PC-3 (cell line): ENCODE results near the gene NDUFAF8.

Experiments used
- EZH2 ChIP-seq: fragments of 300-600 bp; sonication (generic); IDR thresholded peaks from one replicate; pipeline ENCODE4 v1.6.1; 2017; ENCODE audit warnings: antibody characterized with exemption, mild to moderate bottlenecking, low read length; ENCODE audit not compliant: unreplicated experiment
- EZH2phosphoT487 ChIP-seq: fragments of 300-600 bp; sonication (generic); IDR thresholded peaks from 2 replicates; pipeline ENCODE4 v1.6.1; 2018; ENCODE audit warnings: mild to moderate bottlenecking, antibody characterized with exemption, low read length, borderline replicate concordance
- TF ChIP-seq, protein P1 (sequence below): fragments of 300-600 bp; sonication (generic); conservative IDR thresholded peaks from 2 replicates; pipeline ENCODE4 v1.5.1; 2017; ENCODE audit warnings: antibody characterized with exemption, low read depth, mild to moderate bottlenecking, low read length

DNA sequence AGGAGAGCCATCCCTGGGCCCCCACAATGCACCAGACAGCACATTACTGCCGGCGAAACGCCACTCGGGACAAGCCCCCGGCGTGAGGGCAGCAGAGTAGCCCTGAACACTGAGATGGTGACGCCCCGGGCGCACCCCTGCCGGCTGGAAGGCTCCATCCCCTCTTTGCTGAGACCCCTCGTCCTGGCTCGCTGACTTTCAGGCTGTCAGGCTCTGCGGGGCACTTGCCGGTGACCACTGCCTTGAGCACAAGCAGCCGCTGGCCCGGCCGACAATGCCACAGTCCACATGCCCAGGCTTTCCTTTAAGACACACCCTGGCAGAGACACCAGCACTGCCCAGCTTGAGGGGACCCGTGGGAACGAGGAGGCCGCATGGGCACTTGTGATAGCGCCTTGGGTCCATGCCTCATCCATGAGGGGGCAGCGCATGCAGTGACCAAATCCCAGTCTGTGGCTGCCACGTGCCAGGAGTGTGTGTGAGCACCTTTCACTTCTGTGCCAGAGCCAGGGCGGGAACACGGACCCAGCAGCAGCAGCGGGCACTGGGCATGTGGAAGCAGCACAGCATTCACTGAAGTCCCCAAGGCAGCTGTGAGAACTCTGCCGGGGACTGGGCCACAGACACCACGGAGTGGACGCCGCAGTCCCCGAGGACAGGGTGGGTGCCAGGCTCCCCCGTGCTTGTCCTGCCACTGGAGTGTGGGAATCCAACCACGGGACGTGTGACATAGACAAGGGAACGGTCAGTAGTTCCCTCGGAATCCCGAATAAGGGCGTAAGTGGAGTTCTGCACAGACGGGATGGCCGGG, 24.5 kb downstream of the NDUFAF8 start:
- TF ChIP-seq, protein P1, sequence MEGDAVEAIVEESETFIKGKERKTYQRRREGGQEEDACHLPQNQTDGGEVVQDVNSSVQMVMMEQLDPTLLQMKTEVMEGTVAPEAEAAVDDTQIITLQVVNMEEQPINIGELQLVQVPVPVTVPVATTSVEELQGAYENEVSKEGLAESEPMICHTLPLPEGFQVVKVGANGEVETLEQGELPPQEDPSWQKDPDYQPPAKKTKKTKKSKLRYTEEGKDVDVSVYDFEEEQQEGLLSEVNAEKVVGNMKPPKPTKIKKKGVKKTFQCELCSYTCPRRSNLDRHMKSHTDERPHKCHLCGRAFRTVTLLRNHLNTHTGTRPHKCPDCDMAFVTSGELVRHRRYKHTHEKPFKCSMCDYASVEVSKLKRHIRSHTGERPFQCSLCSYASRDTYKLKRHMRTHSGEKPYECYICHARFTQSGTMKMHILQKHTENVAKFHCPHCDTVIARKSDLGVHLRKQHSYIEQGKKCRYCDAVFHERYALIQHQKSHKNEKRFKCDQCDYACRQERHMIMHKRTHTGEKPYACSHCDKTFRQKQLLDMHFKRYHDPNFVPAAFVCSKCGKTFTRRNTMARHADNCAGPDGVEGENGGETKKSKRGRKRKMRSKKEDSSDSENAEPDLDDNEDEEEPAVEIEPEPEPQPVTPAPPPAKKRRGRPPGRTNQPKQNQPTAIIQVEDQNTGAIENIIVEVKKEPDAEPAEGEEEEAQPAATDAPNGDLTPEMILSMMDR, result no peak
- TF ChIP-seq EZH2, result no peak
- TF ChIP-seq EZH2phosphoT487, result no peak
